Stomach (tissue), 4 donors: ENCODE results near the gene PRR14L.

Experiments used
- CTCF ChIP-seq, 7 experiments: fragments of 450-650 bp in 4 of 7; fragments of 200-600 bp in 3 of 7; sonication (generic) in 3 of 7; IDR thresholded peaks; one replicate each; pipeline ENCODE4 v1.5.1; 2016 to 2019; ENCODE audit warnings: antibody characterized with exemption in 7 of 7, control low read depth in 2 of 7, mild to moderate bottlenecking in 1 of 7
- POLR2AphosphoS5 ChIP-seq, 3 donors: sonication (generic); formaldehyde crosslinking; IDR thresholded peaks; one replicate each; pipeline ENCODE4 v1.6.1; 2016; ENCODE audit warnings: antibody characterized with exemption in 3 of 3

GRCh38 chr22:31631436-31631835 lies 118.5 kb downstream of the PRR14L start:
- TF ChIP-seq CTCF (IDR thresholded peaks at IDR 0.05): no peak
- TF ChIP-seq POLR2AphosphoS5 (IDR thresholded peaks at IDR 0.05): no peak
